HepG2 (cell line): ENCODE results near the gene DCUN1D2. TPM values are rescaled to one million over a fixed set of nuclear protein-coding genes. Genes with fewer than 3 reads are reported as not detected.

Experiments used
- ATAD3A ChIP-seq: sonication (generic); formaldehyde crosslinking; IDR thresholded peaks from 2 replicates; pipeline ENCODE4 v1.4.0; 2020; ENCODE audit warnings: missing genetic modification reagents
- FOXC1 ChIP-seq: sonication (generic); formaldehyde crosslinking; IDR thresholded peaks from 2 replicates; pipeline ENCODE4 v1.8.0; 2022; ENCODE audit warnings: mild to moderate bottlenecking, missing genetic modification reagents, borderline replicate concordance
- MAF1 ChIP-seq: sonication (generic); formaldehyde crosslinking; IDR thresholded peaks from 2 replicates; pipeline ENCODE4 v1.5.0; 2020; ENCODE audit warnings: missing genetic modification reagents, borderline replicate concordance
- MBNL3 ChIP-seq: fragments of 250-450 bp; sonication (Bioruptor Pico); conservative IDR thresholded peaks from 2 replicates; pipeline ENCODE4 v1.8.0; 2022; ENCODE audit warnings: mild to moderate bottlenecking, inconsistent platforms
- MIXL1 ChIP-seq: IDR thresholded peaks from 2 replicates; pipeline ENCODE4 v1.6.1; 2016
- RFX1 ChIP-seq: fragments of 450-650 bp; IDR thresholded peaks from 2 replicates; pipeline ENCODE4 v1.6.1; 2017
- SALL1 ChIP-seq: sonication (generic); formaldehyde crosslinking; IDR thresholded peaks from 2 replicates; pipeline ENCODE4 v1.8.0; 2022; ENCODE audit warnings: mild to moderate bottlenecking, missing genetic modification reagents
- SSRP1 ChIP-seq: IDR thresholded peaks from 2 replicates; pipeline ENCODE4 v1.6.1; 2016; ENCODE audit warnings: control low read depth
- STAG1 ChIP-seq: sonication (generic); formaldehyde crosslinking; IDR thresholded peaks from 2 replicates; pipeline ENCODE4 v1.4.0; 2020; ENCODE audit warnings: missing genetic modification reagents
- YEATS2 ChIP-seq: sonication (generic); formaldehyde crosslinking; IDR thresholded peaks from 2 replicates; pipeline ENCODE4 v1.4.0; 2020; ENCODE audit warnings: missing genetic modification reagents, borderline replicate concordance
- ZBTB38 ChIP-seq: sonication (generic); formaldehyde crosslinking; IDR thresholded peaks from 2 replicates; pipeline ENCODE4 v1.5.1; 2020; ENCODE audit warnings: mild to moderate bottlenecking, missing genetic modification reagents
- ZNF232 ChIP-seq: sonication (generic); formaldehyde crosslinking; IDR thresholded peaks from 2 replicates; pipeline ENCODE4 v1.4.0; 2020; ENCODE audit warnings: missing genetic modification reagents, borderline replicate concordance
- ZNF251 ChIP-seq: sonication (generic); formaldehyde crosslinking; IDR thresholded peaks from 2 replicates; pipeline ENCODE4 v1.9.0; 2021; ENCODE audit warnings: mild to moderate bottlenecking, missing genetic modification reagents
- ZNF263 ChIP-seq: sonication (generic); formaldehyde crosslinking; IDR thresholded peaks from 2 replicates; pipeline ENCODE4 v1.4.0; 2020; ENCODE audit warnings: missing genetic modification reagents
- ZNF296 ChIP-seq: sonication (generic); formaldehyde crosslinking; conservative IDR thresholded peaks from 2 replicates; pipeline ENCODE4 v1.5.0; 2020; ENCODE audit warnings: mild to moderate bottlenecking, missing genetic modification reagents
- ZNF33B ChIP-seq: sonication (generic); formaldehyde crosslinking; IDR thresholded peaks from 2 replicates; pipeline ENCODE4 v1.5.1; 2020; ENCODE audit warnings: mild to moderate bottlenecking, missing genetic modification reagents
- ZNF652 ChIP-seq: IDR thresholded peaks from 2 replicates; pipeline ENCODE4 v1.6.1; 2016; ENCODE audit warnings: low read depth, borderline replicate concordance
- ZNF672 ChIP-seq: sonication (generic); formaldehyde crosslinking; IDR thresholded peaks from 2 replicates; pipeline ENCODE4 v1.8.1; 2022; ENCODE audit warnings: missing genetic modification reagents
- polyA plus RNA-seq, 8 experiments: library from polyadenylated mRNA; depleted of rRNA in 3 of 8; stranded (reverse) in 7 of 8; unstranded in 1 of 8; fragments of >200 nt; fragmentation: Illumina TruSeq in 4 of 8; extraction: Trizol in 4 of 8; gene quantifications; 2 replicates each; pipeline versions ENCODE4 v1.2.1 to v1.2.3, GENCODE V29; 2011 to 2016; ENCODE audit warnings: low read depth in 4 of 8, missing spikeins in 1 of 8, mixed read lengths in 1 of 8; ENCODE audit not compliant: insufficient read depth in 1 of 8
- total RNA-seq, 5 experiments: library from RNA; depleted of rRNA; stranded (reverse); fragments of >200 nt; fragmentation: Illumina TruSeq; extraction: Trizol; gene quantifications; 2 replicates each; pipeline ENCODE4 v1.2.3, GENCODE V29; 2016; ENCODE audit warnings: low read depth in 1 of 5
- TF ChIP-seq, protein P1 (sequence below): sonication (generic); formaldehyde crosslinking; IDR thresholded peaks from 2 replicates; pipeline ENCODE4 v1.5.0; 2020; ENCODE audit warnings: mild to moderate bottlenecking, missing genetic modification reagents
- TF ChIP-seq, protein P2 (sequence below): IDR thresholded peaks from 2 replicates; pipeline ENCODE4 v1.6.1; 2018; ENCODE audit warnings: missing genetic modification reagents, mild to moderate bottlenecking, missing compliant biosample characterization
- TF ChIP-seq, protein P3 (sequence below): sonication (generic); formaldehyde crosslinking; IDR thresholded peaks from 2 replicates; pipeline ENCODE4 v1.5.1; 2020; ENCODE audit warnings: missing genetic modification reagents, mild to moderate bottlenecking, borderline replicate concordance
- TF ChIP-seq, protein P4 (sequence below): sonication (generic); formaldehyde crosslinking; IDR thresholded peaks from 2 replicates; pipeline ENCODE4 v1.8.1; 2023; ENCODE audit warnings: mild to moderate bottlenecking, missing genetic modification reagents, borderline replicate concordance
- TF ChIP-seq, protein P5 (sequence below): sonication (generic); formaldehyde crosslinking; IDR thresholded peaks from 2 replicates; pipeline ENCODE4 v1.5.1; 2020; ENCODE audit warnings: mild to moderate bottlenecking, missing genetic modification reagents

Gene DCUN1D2
- total and polyA plus RNA-seq, 2 of the 13 experiments (the other 11 are each of a cell fraction or from before 2014, with no cell fraction given): 9.1 to 9.6 TPM

DNA sequence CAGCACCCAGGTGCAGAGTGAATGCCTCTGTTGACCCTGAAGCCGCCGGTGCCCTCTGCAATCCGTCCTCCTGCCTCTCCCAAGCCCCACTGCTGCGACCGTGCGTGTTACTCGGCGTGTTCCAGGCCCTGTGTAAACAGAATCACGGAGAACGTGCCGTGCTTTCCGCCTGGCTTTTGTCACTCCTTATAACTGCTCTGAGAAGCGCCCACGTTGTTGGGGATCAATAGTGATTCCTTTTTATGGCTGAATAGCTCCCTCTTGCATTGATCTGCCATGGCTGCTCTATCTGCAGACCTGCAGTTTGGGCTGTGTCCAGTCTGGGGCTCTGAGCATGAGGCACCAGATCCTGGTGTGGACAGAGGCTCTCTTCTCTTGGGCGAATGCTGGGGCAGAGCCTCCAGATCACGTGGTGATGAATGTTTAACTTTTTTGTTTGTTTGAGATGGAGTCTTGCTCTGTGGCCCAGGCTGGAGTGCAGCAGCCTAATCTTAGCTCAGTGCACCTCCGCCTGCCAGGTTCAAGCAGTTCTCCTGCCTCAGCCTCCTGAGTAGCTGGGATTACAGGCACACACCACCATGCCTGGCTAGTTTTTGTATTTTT, 53.0 kb downstream of the DCUN1D2 start (continued):
- TF ChIP-seq, protein P1, sequence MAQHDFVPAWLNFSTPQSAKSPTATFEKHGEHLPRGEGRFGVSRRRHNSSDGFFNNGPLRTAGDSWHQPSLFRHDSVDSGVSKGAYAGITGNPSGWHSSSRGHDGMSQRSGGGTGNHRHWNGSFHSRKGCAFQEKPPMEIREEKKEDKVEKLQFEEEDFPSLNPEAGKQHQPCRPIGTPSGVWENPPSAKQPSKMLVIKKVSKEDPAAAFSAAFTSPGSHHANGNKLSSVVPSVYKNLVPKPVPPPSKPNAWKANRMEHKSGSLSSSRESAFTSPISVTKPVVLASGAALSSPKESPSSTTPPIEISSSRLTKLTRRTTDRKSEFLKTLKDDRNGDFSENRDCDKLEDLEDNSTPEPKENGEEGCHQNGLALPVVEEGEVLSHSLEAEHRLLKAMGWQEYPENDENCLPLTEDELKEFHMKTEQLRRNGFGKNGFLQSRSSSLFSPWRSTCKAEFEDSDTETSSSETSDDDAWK: no peak
- TF ChIP-seq ZNF672 (CRISPR knock-in tag): no peak
- TF ChIP-seq ATAD3A (CRISPR knock-in tag): no peak
- TF ChIP-seq, protein P2, sequence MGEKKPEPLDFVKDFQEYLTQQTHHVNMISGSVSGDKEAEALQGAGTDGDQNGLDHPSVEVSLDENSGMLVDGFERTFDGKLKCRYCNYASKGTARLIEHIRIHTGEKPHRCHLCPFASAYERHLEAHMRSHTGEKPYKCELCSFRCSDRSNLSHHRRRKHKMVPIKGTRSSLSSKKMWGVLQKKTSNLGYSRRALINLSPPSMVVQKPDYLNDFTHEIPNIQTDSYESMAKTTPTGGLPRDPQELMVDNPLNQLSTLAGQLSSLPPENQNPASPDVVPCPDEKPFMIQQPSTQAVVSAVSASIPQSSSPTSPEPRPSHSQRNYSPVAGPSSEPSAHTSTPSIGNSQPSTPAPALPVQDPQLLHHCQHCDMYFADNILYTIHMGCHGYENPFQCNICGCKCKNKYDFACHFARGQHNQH (CRISPR knock-in tag): peak; percentile 33; the same call in 1 of the 2 replicates
- TF ChIP-seq, protein P3, sequence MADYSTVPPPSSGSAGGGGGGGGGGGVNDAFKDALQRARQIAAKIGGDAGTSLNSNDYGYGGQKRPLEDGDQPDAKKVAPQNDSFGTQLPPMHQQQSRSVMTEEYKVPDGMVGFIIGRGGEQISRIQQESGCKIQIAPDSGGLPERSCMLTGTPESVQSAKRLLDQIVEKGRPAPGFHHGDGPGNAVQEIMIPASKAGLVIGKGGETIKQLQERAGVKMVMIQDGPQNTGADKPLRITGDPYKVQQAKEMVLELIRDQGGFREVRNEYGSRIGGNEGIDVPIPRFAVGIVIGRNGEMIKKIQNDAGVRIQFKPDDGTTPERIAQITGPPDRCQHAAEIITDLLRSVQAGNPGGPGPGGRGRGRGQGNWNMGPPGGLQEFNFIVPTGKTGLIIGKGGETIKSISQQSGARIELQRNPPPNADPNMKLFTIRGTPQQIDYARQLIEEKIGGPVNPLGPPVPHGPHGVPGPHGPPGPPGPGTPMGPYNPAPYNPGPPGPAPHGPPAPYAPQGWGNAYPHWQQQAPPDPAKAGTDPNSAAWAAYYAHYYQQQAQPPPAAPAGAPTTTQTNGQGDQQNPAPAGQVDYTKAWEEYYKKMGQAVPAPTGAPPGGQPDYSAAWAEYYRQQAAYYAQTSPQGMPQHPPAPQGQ (CRISPR knock-in tag): no peak
- no peak for TF ChIP-seq ZNF33B (CRISPR knock-in tag)
- TF ChIP-seq SALL1 (CRISPR knock-in tag): peak; percentile 75
- peak; percentile 31; the same call in 1 of the 2 replicates for TF ChIP-seq YEATS2 (CRISPR knock-in tag)
- no peak for TF ChIP-seq RFX1
- no peak for TF ChIP-seq MBNL3
- TF ChIP-seq SSRP1 (CRISPR knock-in tag): no peak
- no peak; the same call in 1 of the 2 replicates for TF ChIP-seq STAG1 (CRISPR knock-in tag)
- TF ChIP-seq ZNF232 (CRISPR knock-in tag): no peak
- no peak for TF ChIP-seq ZNF652 (CRISPR knock-in tag)
- TF ChIP-seq ZBTB38: peak; percentile 54; the same call in 1 of the 2 replicates
- TF ChIP-seq ZNF263 (CRISPR knock-in tag): no peak
- TF ChIP-seq ZNF251 (CRISPR knock-in tag): no peak
- TF ChIP-seq, protein P4, sequence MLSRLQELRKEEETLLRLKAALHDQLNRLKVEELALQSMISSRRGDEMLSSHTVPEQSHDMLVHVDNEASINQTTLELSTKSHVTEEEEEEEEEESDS: no peak
- no peak for TF ChIP-seq ZNF296 (CRISPR knock-in tag)
- TF ChIP-seq FOXC1: peak; percentile 88
- TF ChIP-seq MIXL1 (CRISPR knock-in tag): 0 out of 2 replicates have a peak, but pooled peaks have one; percentile 16
- no peak for TF ChIP-seq MAF1
- TF ChIP-seq, protein P5, sequence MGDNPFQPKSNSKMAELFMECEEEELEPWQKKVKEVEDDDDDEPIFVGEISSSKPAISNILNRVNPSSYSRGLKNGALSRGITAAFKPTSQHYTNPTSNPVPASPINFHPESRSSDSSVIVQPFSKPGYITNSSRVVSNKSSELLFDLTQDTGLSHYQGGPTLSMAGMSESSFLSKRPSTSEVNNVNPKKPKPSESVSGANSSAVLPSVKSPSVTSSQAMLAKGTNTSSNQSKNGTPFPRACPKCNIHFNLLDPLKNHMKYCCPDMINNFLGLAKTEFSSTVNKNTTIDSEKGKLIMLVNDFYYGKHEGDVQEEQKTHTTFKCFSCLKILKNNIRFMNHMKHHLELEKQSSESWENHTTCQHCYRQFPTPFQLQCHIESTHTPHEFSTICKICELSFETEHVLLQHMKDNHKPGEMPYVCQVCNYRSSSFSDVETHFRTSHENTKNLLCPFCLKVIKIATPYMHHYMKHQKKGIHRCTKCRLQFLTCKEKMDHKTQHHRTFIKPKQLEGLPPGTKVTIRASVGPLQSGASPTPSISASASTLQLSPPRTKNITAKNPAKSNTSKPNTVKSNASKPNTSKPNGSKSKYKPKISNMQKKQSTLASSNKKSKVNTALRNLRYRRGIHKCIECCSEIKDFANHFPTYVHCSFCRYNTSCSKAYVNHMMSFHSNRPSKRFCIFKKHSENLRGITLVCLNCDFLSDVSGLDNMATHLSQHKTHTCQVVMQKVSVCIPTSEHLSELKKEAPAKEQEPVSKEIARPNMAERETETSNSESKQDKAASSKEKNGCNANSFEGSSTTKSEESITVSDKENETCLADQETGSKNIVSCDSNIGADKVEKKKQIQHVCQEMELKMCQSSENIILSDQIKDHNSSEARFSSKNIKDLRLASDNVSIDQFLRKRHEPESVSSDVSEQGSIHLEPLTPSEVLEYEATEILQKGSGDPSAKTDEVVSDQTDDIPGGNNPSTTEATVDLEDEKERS (CRISPR knock-in tag): no peak
